IPS-NIHi7 (cell line): ENCODE results near the gene CYP3A5.
"Not testable (repeated sequence)": the region's sequence is repeated elsewhere in the genome, so short reads cannot be mapped to it uniquely, and the experiment has no call there.

Experiments
- DNase-seq: peaks from one replicate; pipeline ENCODE4 v3.0.0; 2012; ENCODE audit warnings: mixed read lengths; ENCODE audit errors: extremely low spot score

CYP3A5 gene

DNA sequence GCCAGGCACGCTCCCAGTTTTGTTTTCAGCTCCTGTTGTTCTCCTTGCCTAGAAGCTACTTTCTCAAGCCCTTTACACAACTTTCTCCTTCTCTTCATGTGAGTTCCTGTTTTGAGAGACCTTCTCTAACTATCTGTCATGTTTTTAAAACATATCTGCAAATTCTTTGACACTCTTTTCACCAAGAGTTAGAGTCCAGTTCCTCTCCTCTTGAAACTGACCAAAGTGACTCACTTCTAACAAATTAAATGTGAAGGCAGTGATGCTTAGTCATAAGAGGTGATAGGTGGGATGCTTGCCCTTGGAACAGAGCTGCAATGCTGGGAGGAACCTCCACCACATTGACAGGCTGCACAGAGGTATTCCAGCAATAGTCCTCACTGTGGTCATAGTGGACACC is 37.8 kb downstream of the CYP3A5 start:
- no peak for DNase-seq

DNA sequence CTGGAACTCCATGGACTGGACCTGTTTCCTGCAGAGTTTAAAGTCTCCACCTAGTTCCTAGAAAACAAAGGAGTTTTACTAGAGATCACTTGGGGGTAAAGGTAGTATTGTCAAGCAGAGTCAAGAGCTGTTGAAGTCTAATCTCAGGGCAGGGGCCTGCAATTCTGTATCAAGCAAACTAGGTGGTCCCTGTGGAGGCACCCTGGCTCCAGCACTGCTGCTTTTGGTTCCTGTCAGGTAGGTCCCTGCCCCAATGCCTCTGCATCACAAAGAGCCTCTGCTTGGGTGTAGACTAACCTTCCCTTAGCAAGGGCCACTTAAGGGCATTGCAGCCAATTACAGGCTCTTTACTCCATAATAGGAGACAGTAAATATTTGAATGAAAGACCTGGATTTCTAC is 40.5 kb downstream of the CYP3A5 start:
- DNase-seq, result peak; percentile 51

DNA sequence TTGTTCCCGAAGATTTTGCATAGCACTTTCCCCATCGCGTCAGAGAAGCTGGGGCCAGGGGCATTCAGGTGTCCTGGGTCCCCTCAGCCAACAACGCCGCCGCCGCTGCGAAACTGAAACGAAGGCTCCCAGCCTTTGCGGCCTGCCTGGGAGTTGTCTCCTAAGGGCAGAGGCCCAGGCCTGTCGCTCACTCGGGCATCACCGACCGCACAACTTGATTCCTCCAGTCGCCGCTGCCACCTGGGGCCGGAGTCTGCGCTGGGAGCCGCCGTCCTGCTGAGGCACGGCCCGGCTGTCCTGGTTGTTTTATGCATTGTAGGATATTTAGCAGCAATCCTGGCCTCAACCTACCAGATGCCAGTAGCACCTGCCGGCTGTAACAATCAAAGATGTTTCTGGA is 41.1 kb downstream of the CYP3A5 start:
- DNase-seq, result no peak

DNA sequence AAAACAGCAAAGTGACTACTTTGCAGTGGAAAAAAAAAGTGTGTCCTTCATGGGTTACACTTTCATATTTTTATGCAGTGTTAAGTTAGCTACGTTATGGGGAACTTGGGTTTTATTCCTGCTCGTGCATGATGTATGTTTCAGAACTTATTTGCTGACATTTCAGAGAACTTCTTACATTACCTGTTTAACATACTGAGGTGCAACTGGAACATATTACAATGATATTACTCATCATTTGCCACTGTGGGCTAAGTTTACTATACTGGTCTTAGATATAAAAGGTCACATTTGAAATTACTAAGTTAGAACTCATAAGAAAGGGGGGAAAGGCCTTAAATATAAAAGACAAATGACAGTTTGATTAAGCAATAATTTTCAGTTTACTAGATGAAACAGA is 42.4 kb downstream of the CYP3A5 start:
- not testable (repeated sequence) for DNase-seq

DNA sequence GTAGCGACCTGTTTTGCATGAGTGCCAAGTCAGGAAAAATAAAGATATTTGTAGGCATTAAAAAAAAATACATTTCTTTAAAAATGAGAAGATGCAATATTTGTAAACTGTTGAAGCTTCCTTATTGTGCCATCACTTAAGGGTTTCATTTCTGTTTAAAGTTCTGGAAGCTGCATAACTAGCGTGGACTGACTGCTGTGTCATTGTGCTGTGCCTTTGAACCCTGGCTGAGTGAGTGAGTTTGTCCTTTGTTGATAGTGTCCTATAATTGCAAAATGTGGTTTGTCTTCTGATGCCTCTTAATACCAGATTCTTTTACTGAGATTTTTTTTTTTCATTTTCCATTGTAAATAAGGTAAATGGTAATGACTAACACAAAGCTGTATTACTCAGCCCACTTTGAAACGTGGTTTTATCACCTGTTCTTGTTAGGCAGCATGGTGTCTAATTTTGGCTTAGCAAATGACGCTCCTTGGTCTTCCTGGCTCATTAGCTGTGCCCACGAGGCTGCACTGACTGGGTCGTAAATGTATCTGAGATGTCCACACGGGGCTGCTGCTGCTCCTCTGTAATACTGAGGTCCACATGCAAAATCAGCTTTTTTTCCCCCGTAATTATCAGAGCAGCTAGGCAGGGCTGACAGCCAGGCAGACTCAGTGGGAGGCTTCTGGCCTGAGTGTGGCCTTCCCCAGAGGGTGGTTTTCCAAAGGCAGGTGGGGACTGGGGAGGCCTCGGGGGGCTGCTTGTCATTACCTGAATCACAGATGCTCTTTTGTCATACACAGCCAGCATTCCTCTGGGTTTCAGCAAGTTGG is 48.3 kb downstream of the CYP3A5 start:
- peak; percentile 56 for DNase-seq

DNA sequence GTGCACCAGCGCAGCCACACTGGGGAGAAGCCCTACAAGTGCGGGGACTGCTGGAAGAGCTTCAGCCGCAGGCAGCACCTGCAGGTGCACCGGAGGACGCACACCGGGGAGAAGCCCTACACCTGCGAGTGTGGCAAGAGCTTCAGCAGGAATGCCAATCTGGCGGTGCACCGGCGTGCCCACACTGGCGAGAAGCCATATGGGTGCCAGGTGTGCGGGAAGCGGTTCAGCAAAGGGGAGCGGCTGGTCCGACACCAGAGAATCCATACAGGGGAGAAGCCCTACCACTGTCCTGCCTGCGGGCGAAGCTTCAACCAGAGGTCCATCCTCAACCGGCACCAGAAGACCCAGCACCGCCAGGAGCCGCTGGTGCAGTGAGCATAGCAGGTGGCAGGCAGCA is 50.2 kb downstream of the CYP3A5 start:
- no peak for DNase-seq

DNA sequence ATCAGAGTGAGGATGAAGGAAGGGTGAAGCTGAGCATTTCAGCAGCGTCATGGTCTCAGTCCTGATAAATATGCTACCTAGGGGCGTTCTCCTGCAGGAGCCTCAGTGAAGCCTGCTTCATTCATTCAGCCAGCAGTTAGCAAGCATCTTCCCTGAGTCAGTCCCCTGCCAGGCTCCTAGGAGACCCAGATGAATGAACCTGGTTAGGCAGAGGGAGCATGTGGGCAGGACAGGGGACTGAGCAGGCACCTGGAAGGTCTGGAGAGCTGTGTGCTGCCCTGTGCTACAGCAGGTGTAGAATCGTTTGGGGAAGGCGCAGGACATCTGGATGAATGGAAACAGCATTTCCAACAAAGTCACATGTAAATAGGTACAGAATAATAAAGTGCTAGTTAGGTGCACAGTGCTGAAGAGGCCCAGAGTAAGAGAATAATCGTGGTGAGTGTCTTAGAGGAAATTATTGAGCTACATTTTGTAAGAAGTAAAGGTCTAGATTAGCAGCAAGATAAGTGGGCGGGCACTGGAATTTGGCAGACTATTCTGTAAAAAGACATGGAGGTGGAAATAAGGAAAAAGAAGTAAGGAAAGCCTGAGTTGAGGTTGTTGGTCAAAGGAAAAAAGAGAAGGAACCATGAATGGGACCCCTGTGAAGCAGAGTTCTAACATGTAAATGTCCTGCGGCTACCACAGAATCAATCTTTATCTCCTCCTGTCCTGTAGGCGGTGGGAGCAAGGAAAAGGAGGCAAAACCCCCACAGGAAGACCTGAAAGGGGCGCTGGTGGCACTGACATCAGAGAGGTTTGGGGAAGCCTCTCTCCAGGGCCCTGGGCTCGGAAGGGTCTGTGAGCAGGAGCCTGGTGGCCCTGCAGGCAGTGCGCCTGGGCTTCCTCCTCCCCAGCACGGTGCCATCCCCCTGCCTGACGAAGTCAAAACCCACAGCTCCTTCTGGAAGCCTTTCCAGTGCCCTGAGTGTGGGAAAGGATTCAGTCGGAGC is 51.0 kb downstream of the CYP3A5 start:
- DNase-seq, result peak; percentile 25

DNA sequence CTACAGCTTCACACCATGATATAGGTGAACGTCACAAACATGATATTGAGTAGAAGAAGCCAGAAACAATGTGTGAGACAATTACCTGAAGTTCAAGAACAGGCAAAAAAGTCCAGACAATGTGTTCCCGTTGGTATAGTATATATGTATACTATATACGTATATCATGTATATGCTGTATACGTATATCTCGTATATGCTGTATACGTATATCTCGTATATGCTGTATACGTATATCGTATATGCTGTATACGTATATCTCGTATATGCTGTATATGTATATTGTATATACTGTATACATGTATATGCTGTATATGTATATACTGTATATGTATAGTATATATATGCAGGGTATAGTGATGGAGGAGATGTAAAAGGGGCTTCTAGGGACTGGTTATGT is 52.3 kb downstream of the CYP3A5 start:
- no peak for DNase-seq

DNA sequence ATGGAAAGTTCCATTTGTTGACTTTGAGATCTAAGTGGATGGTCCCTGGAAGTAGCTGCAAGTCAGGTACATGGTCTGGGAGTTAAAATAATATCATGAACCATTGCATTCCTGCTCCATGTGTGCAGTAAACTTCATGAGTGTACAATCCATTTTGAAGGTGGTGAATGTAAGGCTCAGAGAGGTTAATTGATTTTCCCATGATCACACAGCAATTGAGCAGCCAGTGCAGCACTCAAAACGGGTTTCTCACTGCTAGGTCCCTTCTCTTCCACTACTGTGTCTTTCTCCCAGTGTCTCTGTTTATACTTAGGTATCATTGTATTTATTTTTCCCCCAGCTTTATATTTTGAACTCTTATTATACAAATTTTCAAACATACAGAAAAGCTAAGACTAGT is 53.1 kb downstream of the CYP3A5 start:
- DNase-seq, result no peak

DNA sequence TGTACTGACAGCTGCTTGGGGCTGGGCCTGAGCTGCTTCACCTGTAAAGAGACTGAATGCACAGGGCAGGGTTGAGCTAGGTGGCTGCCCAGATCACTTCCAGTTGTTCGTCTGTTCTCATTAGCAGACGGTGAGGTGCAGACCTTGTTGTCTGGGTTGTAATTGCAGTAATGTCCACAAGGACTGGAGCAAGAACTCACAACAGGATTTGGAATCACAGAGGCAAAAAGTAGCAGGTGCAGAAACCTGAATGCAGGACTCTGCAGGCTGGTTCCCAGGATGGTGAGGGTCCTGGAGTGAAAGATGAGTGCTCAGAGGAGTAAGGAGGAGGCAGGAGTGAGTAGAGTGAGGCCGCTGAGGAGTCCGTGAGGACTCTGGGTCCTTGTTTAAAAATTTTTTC is 53.8 kb downstream of the CYP3A5 start:
- DNase-seq, result no peak

DNA sequence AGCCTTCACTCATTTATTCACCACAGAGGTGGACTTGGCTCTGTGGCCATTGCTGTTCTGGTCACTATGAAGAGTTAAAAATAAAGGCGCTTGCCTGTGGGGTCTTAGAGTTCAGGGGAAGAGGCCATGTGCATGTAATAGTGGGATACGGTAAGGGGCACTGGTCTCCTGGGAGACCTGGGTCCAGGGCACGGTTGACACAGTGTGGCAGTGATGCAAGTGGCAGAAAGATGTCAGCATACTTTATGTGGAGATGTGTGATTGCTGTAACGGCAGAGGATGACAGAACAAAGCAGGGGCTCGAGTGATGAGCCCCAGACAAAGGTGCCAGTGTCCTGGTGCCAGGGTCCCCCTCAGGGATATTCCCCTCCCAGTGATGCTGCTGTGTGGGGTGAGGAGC is 54.5 kb downstream of the CYP3A5 start:
- DNase-seq, result no peak

DNA sequence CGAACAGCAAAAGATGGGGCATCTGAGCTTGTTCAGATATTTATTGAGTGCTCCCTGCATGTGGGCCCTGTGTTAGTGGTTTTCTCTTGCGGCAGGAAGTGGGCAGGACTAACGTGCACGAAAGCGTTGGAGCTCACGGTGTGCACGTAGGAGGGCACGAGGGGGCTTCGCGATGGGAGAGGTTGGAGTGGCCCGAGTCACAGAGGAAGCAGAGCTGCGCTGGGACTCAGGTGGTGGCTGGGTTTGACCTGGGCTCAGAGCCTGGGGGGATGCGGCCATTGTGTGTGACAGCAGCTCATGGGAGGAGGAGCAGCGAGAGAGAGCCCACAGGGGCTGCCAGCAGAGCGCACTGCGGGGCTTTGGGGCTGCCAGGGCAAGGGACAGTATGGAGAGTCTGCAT is 55.3 kb downstream of the CYP3A5 start:
- DNase-seq, result no peak

DNA sequence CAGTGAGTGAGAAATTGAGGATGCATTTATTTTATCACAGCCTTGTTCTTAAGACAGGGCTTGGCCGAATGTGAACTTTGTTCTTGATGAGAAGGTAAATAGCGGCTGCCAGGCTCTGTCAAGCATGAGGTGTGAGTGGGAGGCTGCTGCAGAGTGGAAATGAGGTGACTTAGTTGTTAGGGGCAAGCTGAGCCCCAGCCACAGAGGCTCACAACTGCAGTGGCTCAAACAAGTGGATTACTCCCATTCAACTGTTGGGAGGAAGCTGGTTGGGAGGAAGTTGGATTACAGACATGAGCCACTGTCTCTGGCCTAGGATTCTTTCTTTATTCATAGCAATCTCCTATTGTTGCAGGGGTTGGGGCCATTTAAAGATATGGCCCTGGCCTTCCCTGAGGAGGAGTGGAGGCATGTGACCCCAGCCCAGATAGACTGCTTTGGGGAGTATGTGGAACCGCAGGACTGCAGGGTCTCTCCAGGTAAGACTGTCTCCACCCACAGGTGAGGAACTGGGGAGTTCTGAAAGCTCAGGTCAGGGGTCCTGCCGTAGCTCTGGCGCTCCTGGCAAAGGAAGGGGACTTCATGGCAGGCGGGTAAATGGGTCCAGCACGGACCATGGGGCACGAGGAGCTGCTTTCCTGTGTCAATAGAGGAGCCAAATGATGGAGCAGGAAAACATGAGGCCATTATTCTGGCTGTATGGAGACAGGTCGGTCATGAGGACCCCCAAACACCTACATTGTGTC is 55.9 kb downstream of the CYP3A5 start:
- DNase-seq, result no peak

DNA sequence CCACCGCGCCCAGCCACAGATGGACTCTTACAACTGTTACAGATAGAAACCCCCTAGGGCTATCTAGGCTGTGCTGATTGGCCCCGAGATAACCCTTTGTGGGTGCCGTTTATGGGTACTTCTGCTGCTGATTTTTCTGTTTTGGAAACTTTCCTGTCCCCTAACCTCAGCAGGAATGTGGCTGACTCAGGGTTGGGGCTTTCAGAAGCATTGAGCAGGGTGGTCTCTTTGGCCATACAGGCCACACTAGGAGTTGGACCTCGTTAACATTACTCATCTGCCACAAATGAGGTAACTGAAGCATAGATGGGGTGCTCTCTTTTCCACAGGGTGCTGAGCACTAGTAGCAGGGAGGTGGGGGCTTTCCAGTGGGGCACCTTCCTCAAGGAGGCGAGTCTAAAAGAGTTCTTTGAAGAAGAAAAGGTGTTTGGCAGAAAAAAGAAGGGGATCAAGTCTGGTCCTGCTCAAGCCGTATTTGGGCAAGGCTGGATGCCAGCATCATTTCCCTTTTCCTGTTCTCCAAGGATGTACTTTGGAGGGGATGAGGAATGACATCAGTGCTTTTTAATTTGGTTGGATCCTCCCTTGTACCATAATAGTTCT is 56.6 kb downstream of the CYP3A5 start:
- DNase-seq, result no peak

DNA sequence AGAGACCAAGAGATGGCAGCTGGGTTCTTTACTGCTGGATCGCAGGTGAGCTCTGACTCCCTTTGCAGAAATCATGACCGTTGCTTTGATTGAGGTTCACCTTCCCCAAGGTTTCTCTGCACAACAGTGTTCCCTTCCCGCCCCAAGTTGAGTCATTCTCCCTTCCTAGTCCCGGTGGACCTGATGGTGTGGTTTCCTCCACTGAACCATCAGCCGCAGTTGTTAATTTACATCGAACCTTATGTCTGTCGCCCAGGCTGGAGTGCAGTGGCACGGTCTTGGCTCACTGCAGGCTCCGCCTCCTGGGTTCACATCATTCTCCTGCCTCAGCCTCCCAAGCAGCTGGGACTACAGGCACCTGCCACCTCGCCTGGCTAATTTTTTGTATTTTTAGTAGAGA is 57.2 kb downstream of the CYP3A5 start:
- DNase-seq, result no peak

DNA sequence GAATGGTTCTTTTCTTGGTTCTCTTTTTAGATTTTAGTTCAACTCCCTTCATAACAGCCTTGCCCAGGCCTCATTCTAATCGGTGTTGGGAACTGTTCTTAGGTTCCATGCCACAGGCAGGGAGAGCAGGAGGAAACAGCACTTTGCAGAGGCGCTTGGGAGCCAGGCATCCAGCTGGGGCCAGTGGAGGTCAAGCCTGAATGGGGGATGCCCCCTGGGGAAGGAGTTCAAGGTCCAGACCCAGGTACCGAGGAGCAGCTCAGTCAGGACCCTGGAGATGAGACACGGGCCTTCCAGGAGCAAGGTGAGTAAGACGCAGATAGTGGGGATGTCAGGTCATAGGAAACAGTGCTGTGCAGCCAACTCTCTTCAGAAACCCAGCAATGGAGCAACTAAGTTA is 58.5 kb downstream of the CYP3A5 start:
- no peak for DNase-seq

DNA sequence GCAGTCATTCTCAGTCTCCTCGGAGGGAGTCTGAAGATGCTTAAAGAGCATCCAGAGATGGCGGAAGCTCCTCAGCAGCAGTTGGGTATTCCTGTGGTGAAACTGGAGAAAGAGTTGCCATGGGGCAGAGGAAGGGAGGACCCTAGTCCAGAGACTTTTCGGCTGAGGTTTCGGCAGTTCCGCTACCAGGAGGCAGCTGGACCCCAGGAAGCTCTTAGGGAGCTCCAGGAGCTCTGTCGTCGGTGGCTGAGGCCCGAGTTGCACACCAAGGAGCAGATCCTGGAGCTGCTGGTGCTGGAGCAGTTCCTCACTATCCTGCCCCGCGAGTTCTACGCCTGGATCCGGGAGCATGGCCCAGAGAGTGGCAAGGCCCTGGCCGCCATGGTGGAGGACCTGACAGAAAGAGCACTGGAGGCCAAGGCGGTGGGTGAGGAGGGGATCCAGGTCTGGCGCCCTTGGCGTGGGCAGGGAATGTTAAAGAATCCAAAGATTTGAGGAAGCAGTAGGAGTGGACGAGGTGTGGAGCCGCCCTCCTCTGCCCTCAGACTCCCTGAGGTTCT is 60.1 kb downstream of the CYP3A5 start:
- no peak for DNase-seq

DNA sequence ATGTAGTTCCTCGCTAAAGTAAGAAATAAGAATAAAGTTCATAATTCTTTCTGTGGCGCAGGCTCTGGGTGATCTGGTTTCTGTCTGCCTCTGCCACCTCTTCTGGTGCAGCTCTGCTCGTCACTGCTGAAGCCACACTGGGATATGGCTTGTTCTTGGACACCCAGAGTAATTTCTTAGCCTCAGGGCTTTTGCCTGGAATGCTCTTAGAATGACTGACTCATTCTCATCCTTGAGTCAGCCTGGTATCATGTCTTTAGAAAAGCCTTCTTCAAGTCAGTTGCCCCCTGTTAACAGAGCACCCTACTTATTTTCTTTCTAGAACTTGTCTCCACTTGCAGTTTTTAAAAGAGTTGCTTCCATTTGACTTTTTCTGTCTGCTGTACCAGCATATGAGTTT is 61.1 kb downstream of the CYP3A5 start:
- DNase-seq, result no peak

DNA sequence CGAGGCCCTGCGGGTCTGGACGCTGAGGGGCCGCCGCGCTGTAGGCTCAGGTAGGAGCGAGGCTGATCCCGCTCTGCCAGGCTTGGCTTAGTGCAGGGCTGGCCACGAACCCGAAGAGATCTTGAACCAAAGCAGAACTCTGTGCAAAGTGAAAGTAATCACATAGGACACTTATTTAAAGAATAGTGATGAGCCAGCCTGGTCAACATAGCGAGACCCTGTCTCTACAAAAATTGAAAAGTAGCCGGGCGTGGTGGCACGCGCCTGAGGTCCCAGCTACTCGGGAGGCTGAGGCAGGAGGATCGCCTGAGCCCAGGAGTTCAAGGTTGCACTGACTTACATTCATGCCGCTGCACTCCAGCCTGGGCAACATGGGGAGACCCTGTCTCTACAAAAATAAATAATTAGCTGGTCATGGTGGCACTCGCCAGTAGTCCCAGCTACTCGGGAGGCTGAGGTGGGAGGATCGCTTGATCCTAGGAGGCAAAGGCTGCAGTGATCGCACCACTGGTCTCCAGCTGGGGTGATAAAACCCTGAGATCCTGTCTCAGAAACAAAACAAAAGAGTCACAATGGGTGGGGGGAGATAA is 62.5 kb downstream of the CYP3A5 start:
- DNase-seq, result no peak

DNA sequence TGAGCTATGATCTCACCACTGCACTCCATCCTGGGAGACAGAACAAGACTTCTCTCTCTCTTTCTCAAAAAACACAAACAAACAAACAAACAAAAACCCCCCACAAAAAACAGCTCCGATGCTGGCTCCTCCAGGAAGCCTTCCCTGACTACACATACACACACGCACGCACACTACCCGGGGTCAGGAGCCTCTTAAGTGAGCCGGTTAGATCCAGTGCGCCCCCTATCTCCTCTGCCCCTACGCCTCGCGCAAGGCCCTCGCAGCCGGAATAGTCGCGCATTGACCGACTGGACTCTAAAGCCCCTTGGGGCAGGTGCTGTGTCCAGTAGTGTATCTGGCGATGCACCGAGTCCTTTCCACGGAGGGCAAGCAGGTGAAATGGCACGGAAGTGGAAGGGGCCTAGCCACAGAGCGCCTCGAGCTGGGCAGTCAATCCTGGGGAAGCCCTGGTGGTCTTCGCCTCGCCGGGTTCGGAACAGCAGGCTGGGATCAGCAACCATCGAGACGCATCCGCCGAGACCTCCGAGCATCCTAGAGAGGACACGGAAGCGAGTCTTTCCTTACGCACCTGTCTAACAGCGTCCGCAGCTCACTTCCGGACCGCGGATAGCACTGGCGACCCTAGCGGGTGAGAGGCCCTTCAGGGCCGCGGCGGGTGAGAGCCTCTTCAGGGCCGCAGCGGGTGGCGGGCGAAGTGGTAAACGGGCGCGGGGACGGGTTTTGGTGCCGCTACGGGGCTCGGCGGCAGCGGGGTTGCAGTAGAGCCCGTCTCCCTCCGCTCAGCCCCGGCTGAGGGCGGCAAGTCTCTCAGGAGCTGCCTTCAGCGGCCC is 63.2 kb downstream of the CYP3A5 start, which contains the start of gene ZSCAN25:
Gene ZSCAN25 (plus strand): TSS at position 588 of the 833 bp plus-strand sequence. CDS start 2,661 bp downstream, outside the sequence.
- peak; percentile 98 for DNase-seq
